Epithelial cell of prostate (primary cell): ENCODE measurements around the gene PERCC1.
"Not testable (repeated sequence)": the region's sequence is repeated elsewhere in the genome, so short reads cannot be mapped to it uniquely, and the experiment has no call there.

Experiments used
- DNase-seq: peaks from one replicate; pipeline ENCODE4 v3.0.0-alpha.2; 2011; ENCODE audit warnings: low read depth, low spot score
- H3K27ac ChIP-seq: fragments of 450-650 bp; 2 replicates; pipeline ENCODE4 v1.5.1; 2017; ENCODE audit warnings: mild to moderate bottlenecking

Gene PERCC1

GRCh38 chr16:1464196-1464893, 33.5 kb downstream of the PERCC1 start:
- H3K27ac ChIP-seq = no peak overlapping the region
- no peak for DNase-seq

GRCh38 chr16:1464894-1465566, 34.2 kb downstream of the PERCC1 start:
- no peak for DNase-seq
- no peak overlapping the region for H3K27ac ChIP-seq

DNA sequence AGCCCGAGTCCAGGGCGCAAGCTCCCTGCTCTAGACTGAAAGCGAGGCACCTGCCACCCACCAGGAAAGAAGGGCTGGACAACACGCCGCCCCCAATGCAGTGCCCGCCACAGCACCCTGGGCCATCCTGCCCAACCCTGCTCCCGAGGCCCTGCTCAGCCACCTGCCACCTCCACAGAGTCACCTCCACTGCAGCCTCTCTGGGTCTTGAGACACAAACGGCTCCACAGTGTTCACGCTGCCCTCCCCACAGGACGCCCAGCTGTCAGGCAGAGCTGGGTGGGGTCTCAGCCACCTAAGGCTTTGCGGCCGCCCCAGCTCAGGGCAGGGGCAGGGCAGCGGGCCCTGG, 34.7 kb downstream of the PERCC1 start:
- no peak for DNase-seq
- no peak overlapping the region for H3K27ac ChIP-seq

DNA sequence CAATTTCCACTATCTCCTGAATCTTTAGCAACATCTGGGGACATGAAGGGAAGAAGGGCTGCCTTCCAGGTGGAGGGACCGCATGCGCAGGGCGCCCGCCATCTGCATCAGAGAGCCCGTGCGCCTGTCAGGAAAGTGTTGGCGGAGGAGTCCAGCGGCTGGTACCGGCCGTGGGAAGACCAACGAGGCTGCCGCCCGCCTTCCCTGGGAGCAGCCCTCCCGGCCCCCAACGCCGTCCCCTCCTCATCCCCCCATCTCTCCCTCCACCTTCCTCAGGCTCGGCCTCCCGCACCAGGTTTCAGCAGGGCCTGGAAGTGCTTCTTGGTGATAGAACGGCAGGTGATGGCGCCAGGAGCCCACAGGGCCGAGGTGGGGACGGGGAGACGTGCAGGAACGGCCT, 35.2 kb downstream of the PERCC1 start:
- DNase-seq = no peak
- H3K27ac ChIP-seq = no peak overlapping the region

- no peak for DNase-seq
These were observed 36.2 kb downstream of the PERCC1 start for GRCh38 chr16:1466968-1467521.

DNA sequence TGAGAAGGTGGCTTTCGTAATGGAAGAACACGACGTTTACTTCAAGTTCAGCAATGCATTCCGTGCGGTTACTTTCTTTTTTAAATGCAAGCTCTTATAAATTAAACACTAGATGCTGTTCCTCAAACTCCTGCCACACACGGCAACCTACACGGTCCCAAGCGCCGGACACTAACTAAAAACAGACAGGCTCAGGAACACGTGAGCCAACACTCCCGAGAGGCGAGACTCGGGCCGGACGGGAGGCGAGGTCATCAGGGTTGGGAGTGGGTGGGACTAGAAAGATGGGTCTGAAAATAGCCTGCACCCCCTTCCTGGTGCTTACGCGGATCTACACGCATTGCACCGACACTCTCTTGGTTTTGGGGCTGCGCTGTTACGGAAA, 37.5 kb downstream of the PERCC1 start:
- no peak overlapping the region for H3K27ac ChIP-seq
- no peak for DNase-seq

More at GRCh38 chr16:1466968-1467521, 36.2 kb downstream of the PERCC1 start:
- no peak overlapping the region for H3K27ac ChIP-seq

DNA sequence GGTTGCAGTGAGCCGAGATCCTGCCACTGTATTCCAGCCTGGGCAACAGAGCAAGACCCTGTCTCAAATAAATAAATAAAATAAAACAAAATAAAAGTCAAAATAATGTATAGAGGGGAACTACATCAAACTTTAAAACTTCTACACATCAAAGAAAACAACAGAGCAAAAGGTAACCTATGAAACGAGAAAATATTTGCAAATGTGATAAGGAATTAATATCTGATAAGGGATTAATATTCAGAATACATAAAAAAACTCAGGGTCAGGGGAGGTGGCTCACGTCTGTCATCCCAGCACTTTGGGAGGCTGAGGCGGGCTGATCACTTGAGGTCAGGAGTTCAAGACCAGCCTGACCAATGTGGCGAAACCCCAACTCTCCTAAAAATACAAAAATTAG, 38.3 kb downstream of the PERCC1 start:
- H3K27ac ChIP-seq, DNase-seq: not testable (repeated sequence)

DNA sequence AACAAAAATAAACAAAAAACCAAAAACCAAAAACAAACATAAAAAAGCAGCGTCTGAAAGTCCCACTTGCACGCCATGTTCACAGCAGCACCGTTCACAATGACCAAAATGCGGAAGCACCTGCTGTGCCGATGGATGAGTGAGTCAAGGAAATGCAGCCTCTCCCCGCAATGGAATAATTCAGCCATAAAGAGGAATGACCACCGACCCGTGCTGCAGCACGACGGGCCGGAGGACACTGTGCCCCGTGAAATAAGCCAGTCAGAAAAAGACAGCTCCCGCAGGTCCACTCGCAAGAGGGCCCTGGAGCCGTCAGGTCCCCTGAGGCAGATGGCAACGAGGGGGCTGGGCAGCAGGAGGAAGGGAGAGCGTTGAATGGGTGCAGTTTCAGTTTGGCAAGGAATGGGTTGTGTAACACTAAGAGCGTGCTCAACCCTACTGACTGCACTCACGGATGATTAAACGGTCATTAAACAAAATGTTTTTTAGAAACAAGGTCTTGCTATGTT, 38.9 kb downstream of the PERCC1 start:
- H3K27ac ChIP-seq = no peak overlapping the region
- DNase-seq = no peak

DNA sequence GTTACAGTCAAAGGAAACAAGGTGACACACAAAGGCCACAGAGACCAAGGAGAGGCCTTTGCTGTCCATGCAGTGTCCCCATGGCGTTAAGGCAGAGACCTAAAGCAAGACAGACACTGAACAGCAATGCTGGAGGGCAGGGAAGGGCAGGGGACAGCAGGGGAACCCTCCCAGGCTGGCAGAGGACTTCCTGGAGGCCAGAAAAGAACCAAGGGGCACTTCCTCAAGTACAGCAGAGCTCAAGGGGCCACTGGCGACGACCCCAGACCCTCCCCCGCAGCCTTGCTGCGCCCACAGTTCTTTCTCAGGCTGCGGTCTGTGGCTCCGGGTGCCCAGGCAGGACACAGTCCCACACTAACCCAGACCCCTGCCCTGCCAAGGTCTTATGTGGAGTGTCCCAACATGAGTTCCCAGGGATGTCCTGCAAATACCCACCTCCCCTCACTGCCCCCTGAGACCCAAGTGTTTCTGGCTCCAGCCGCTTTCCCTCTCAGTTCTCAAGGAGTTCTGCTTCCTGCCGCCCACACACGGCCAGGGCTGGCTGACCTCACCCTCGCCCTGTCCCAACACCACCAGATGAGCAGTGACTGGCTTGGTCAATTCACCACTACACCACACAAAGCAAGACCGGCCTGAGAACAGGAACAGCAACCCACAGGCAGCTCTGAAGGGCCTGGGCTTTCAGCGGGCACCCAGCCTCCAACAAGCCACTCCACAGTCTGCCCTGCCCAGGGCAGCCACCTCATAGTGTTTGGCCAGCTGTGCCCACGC, 39.8 kb downstream of the PERCC1 start:
- H3K27ac ChIP-seq = no peak overlapping the region
- DNase-seq = no peak

DNA sequence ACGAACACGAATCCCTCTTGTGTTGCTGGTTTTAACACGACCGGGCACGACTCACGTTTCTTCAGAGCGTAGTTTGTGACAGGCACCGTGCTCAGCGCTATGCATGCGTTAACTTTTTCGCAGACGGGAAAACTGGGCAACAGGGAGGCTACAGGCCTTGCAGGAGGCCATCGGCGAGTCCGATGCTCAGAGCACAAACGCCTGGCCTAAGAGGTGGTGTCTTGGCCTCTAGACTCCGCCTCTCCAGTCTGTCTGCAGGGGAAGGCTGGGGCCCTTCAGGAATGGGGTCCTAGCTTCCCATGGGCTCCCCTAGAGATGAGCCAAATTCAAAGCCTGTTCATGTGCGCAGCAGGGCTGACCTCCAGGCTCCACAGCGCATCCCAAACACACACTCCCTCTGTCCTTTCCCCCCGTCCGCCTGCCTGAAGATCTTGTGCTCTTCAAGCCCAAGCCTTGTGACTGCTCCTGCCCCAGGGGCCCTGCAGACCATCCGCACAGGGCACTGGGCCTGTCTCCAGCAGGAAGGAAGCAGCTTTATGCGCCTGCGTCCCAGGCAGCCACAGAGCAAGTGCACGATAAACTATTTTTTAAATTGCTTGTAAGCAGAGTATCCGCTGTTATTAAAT, 40.8 kb downstream of the PERCC1 start:
- no peak for DNase-seq
- H3K27ac ChIP-seq = no peak overlapping the region

DNA sequence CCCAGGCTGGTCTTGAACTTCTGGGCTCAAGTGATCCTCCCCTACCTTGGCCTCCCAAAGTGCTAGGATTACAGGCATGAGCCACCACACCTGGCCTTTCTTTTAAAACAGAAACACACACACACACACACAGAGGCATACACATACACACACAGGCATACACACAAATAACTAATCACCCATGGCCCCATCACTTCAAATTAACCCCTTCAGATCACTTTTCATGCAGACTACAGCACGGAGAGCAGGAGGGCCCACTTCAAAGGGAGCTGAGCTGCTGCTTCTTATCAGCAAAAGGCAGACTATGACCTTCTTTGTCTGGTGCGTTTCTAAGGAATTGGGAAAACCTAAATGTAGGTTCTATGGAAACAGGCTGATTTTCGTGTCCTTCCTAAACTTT, 42.1 kb downstream of the PERCC1 start:
- no peak overlapping the region for H3K27ac ChIP-seq
- DNase-seq = no peak

DNA sequence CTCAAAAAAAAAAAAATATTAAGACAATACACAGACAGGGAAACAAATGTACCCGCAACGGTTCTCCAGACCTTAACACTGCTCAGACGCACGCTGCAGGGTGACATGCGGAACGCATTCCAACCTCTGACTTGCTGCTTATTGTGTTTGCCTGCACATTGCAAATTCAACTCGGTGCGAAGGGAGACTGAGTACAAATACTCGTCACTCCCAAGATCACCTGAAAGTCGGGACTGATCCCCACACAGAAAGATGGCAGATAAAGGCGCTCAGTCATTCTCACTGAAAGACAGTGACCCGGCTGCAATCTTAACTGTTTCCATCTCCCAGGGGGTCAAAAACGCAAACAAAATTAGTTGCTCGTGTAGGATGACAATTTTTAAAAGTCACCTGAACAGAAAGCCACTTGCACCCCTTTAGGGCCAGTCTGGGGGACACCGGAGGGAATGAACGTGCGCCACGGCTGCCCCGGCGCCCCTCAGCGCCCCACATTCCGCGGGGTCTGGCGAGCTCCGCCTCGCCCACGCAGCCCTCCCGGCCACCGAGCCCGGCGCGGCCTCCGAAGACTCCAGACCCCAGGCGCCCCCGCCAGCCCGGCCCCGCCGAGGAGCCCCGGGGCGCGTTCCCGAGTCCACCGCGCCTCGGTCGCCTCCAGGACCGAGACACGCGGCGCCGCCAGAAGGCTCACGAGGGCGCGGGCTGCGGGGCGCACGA, 43.4 kb downstream of the PERCC1 start:
- H3K27ac ChIP-seq = peak overlapping the region; percentile 52
- no peak for DNase-seq

DNA sequence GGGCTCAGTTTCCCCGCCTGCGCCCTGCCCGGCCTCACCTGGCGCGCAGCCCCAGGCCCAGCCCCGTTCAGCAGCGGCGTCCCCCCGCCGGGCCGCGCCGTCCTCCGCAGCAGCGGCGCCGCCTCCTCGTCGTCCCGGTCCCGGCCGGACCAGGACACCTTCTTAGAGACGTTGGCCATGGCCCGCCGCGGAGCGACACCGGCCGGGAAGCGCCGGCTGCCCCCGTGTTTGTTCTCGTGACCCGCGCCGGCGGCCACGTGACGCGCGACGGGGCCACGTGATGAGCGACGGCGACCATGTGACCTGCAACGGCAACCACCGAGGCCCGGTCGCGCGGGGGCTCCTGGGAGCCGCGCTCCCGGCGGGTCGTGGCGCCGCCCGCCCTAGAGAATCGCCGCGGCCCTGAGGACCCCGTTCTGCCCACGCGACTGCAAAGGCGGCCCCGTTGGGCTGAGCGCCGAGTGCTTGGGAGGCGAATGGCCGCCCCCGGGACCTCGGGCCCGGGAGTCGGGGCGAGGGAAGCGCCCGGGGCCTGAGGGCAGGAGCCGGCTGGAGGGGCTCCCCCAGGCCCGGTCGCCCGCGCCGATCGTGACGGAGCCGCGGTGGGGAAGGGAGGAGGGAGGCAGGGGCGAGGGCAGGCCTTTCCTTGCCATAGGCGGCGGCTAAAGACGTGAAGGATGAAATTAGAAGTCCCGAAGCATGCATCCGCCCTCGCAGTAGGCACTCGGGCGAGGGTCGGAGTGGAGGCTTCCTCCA, 44.1 kb downstream of the PERCC1 start, which contains the start of gene CLCN7:
Gene CLCN7 (minus strand): TSS at position 233 of the 756 bp plus-strand sequence. CDS start 54 bp downstream, at position 179.
- DNase-seq = peak; percentile 31

DNA sequence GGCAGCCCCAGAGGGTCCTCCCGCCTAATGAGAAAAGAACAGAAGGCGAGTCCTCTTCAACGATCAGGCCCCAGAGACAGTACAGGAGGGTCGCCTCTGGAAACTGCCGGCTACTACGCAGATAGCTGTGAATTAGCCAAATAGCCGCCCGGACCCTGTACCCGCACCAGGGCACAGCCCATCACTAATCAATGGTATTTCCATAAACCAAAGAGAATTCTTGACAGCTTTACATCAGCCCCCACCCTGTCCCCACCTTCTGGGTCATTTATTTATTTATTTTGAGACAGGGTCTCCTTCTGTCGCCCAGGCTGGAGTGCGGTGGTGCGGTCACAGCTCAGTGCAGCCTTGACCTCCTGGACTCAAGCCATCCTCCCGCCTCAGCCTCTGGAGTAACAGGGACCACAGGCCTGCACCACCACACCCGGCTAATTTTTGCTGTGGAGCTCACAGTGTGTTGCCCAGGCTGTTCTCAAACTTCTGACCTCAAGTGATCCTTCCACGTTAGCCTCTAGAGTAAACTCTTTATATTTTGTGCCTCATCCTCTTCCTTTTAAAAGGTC, 44.8 kb downstream of the PERCC1 start:
- peak overlapping the region; percentile 52 for H3K27ac ChIP-seq
- no peak for DNase-seq

More for the DNA sequence above, 44.1 kb downstream of the PERCC1 start, which contains the start of gene CLCN7:
- H3K27ac ChIP-seq = peak within 1 kb of the TSS; percentile 52

DNA sequence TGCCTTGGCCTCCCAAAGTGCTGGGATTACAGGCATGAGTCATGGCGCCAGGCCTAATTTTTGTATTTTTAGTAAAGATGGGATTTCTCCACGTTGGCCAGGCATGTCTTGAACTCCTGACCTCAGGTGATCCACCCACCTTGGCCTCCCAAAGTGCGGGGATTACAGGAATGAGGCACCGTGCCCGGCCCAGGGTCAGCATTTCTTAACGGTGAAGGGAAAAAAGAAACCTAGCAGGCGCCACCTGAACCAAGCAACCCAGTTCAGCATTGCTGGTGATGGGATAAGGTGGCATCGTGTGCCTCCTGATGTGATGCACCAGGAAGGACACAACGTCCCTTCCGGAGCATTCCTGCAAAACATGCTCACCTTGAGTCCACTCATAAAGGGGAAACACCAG, 46.2 kb downstream of the PERCC1 start:
- DNase-seq = no peak
- H3K27ac ChIP-seq = no peak overlapping the region

GRCh38 chr16:1478937-1479336, 48.1 kb downstream of the PERCC1 start:
- H3K27ac ChIP-seq, DNase-seq: not testable (repeated sequence)

- DNase-seq = no peak
- H3K27ac ChIP-seq = peak overlapping the region; percentile 10
These were observed 51.3 kb downstream of the PERCC1 start for GRCh38 chr16:1481906-1482835.
